Fibroblast of peridontal ligament (primary cell): ENCODE measurements around the gene KRTAP5-7.
"Not testable (repeated sequence)": the region's sequence is repeated elsewhere in the genome, so short reads cannot be mapped to it uniquely, and the experiment has no call there.

ENCODE experiments used
- DNase-seq: peaks from one replicate; pipeline ENCODE4 v3.0.0-alpha.2; 2010; ENCODE audit errors: extremely low read depth

Gene KRTAP5-7, protein sequence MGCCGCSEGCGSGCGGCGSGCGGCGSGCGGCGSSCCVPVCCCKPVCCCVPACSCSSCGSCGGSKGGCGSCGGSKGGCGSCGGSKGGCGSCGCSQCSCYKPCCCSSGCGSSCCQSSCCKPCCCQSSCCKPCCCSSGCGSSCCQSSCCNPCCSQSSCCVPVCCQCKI

DNA sequence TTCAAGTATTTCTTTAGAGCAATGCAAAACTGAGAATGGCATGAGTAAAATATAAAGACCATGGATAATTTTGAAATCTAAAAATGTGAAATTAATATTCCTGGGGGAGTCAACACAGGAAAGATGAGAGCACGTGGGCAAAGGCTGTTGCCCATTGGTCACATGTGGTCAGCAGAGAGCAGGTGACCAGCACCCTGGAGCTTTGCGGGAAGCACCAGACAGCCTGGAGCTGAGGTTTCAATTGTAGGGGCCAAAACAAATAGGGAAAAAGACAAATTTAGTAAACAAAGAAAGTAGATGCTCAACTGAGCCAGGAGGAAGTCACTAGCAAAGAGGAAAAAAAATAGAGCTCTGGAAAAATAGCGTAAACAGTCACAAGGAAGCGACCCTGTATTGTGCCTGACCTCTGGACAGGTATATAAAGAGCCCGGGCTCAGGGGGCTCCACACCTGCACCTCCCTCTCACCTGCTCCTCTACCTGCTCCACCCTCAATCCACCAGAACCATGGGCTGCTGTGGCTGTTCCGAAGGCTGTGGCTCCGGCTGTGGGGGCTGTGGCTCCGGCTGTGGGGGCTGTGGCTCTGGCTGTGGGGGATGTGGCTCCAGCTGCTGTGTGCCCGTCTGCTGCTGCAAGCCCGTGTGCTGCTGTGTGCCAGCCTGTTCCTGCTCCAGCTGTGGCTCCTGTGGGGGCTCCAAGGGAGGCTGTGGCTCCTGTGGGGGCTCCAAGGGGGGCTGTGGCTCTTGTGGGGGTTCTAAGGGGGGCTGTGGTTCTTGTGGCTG, at the start of gene KRTAP5-7:
TSS of gene KRTAP5-7 (plus strand) at position 472 of the 780 bp plus-strand sequence. CDS start at position 506, 34 bp downstream.
- not testable (repeated sequence) for DNase-seq

DNA sequence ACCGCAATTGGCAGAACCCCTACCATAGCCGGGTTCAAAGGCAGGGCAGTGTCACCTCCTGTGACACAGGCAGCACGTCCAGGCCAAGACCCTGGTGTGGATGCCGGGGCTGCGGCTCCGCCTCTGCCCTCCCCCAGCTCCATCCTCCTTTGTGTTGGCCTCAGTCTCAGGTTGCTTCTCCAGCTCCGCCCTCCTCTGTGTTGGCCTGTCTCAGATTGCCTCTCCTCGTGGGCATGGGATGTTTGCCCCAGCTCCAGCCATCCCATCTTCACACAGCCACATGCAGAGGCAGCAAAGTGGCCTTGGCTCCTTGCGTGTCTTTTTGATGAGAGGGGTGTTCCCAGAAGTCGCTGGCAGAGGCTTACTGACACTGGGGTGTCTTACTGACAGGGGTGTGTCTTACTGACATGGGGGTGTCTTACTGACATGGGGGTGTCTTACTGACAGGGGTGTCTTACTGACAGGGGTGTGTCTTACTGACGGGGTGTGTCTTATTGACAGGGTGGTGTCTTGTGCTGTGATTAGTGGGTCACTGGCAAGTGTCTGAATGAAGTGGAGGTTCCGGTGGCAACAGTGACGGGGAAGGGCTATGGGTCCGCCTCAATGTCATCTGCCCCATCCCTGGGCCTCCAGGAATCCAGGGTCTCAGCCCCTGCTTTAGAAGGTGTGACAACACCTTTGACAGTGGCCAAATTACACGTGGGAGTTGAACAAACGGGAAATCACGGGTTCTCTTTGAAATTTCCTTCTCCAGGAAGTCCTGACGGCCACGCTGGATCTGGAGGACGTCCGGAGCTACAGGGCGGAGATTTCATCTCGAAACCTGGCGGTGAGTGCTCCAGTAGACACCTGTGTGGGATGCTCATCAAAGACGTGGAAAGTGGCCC, 49.2 kb upstream of the KRTAP5-7 start:
- DNase-seq = no peak

DNA sequence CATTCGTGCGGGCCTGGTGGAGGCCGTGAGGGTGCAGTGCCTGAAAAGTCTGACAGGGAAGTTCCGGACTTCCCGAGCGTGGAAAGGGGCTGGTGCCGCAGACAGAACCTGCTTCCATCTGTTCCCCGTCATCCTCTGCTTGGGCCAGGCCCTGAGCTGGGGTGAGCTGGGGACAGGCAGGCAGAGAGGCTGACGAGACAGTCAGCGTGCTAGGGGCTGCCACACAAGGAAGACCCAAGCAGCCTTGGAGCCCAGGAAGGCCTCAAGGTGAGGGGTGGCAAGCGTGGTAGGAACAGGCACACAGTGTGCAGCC, 48.6 kb upstream of the KRTAP5-7 start:
- DNase-seq = no peak

DNA sequence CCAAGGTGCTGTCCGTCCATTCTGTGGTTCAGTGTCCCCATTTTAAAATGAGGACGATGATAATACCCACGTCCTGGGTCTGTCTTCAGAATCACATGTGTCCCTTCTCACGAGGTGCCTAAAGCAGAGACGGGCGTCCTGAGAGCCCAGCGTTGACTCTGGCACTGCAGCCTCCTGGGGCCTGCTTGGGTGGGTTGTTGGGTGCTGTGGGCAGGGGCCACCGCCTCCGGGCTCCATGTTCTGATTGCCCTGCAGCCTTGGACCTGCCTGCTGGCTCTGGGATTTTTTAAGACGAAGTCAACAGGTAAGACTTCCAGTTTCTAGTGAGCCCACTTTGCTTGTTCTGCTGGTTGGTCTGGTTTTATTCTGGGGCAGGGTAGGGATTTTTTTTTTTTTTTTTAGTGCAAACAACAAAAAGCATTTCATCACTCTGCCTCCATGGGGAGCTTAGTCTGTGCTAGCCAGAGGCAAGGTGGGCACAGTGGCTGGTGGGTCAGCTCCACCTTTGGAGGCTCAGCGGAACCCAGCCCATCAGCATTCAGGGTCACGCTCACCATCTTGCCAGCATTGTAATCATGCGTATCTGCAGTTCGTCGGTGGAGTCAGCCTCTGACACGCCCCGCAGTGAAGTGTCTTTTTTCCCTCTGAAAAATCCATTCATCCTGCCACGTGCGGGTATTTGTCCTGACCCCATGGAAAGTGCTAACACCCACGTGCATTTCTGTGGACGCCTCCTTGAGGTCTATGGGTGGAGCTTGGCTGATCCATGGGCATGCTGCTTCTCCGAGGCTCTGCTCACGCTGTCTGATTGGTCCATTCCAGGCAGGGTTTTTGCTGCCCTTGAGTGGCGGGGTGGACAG, 45.7 kb upstream of the KRTAP5-7 start:
- no peak for DNase-seq

DNA sequence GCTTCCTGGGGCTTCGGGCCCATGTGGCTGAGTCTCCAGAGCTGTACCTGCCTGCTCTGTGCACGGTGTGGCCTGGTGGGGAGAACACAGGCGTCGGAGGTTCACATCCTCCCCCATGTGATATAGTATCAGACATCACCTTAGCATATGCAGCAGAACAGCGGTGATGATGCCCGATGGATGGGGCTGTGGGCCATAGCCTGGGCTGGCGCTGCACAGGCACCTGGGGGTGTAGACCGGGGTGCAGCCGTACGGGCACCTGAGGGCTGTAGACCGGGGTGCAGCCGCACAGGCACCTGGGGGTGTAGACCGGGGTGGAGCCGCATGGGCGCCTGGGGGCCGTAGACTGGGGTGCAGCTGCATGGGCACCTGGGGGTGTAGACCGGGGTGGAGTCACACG, 44.9 kb upstream of the KRTAP5-7 start:
- no peak for DNase-seq

DNA sequence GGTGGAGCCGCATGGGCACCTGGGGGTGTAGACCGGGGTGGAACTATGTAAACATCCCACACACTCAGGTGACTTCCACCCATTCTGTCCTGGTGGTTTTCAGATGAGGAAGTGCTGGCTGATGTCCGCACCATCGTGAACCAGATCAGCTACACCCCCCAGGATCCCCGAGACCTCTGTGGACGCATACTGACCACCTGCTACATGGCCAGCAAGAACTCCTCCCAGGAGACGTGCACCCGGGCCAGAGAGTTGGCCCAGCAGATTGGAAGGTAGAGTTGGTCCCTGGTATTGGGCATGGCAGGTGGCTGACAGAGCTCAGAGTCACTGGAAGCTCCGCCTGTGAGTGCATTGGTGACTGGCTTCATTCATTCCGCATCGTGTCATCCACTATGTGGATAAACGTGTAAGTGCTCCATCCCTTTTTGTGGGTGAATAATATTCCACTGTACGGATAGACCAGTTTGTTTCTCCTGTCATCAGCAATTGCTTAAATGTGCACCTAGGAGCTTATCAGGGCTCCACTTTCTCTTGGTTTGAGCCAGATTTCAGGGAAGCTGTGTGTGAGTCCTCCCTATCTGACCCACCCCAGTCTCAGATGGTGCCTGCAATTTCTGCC, 44.2 kb upstream of the KRTAP5-7 start:
- DNase-seq = no peak

DNA sequence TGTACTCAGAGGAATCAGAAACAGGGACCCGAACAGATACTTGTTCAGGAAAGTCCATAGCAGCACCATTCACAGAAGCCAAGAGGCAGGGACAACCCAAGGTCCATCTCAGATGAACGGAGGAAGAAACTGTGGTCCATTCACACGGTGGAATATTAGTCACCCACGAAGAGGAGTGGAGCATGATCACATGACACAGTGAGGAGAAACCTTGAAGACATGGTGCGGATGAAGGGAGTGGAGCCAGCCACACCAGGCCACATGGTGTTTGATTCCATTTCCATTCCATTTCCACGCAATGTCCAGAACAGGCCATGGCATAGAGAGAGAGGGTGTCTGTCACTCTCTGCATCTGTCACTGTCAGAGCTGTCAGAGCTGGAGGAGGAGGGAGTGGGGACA, 43.4 kb upstream of the KRTAP5-7 start:
- no peak for DNase-seq

DNA sequence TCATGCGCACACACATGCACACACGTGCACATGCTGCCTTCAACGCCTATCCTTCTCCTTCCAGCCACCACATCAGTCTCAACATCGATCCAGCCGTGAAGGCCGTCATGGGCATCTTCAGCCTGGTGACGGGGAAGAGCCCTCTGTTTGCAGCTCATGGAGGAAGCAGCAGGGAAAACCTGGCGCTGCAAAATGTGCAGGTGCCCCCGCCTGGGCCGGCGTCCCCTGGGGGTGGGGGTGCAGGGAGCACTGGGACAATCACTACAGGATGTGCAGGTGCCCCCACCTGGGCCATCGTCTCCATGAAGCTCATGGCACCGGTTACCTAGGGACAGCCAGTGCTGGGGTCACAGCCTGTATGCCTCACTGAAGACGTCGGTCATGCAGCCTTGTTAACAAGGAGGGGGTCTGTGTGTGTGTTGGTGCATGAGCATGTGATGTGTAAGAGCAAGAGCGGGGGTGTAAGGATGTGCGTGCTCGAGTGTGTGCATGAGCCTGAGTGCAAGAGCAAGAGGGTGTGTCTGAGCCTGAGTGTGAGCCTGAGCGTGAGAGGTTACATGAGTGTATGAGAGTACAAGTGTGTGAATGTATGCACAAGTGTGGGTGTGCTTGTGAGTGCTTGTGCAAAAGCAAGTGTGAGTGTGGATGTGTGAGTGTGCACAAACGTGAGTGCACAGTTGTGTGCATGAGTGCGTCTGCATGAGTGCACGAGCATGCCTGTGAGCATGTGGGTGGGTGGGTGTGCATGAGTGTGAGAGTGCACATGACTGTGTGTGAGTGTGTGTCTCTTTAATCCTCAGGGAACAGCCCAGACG, 42.6 kb upstream of the KRTAP5-7 start:
- no peak for DNase-seq

DNA sequence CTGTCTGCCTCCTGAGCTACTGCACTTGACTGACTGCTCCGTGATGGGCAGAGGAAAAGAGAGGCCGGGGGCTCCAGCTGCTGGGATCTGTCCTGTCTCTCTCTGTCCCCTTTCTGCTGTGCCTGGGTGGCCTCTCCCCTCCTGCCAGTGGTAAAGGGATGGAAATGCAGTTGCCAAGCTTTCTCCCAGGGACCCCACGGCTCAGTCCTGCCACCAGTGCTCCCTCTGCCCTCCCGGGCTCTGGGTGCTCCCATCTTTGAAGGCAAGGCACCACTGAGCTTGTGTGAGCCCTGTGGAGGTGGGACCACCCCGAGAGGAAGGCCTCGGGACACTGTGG, 42.0 kb upstream of the KRTAP5-7 start:
- no peak for DNase-seq

DNA sequence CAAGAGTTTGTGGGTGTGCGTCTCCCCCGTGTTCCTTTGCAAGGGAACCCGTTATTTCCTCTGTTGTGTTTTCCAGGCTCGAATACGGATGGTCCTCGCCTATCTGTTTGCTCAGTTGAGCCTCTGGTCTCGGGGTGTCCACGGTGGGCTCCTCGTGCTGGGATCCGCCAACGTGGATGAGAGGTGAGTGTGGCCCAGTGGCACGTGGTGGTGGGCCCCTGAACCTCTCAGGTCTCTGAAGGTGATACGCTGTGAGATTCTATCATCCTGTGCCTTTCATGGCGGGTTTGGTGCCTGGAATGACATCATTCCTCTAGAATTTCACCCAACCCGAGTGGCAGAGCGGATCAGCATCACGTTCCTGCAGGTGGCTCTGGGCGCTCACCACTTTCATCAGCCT, 41.6 kb upstream of the KRTAP5-7 start:
- DNase-seq = no peak

DNA sequence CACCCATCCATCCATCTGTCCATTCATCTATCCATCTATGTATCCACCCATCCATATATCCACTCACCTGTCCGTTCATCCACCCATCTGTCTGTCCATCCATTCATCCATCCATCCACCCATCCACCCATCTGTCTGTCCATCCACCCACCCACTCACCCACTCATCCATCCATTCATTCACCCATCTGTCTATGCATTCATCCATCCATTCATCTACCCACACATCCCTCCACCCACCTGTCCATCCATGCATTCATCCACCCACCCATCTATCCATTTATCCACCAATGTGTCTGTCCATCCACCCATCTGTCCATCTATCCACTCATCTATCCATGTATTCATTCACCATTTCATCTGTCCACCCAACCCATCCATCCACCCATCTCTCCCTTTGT, 40.7 kb upstream of the KRTAP5-7 start:
- DNase-seq = no peak

DNA sequence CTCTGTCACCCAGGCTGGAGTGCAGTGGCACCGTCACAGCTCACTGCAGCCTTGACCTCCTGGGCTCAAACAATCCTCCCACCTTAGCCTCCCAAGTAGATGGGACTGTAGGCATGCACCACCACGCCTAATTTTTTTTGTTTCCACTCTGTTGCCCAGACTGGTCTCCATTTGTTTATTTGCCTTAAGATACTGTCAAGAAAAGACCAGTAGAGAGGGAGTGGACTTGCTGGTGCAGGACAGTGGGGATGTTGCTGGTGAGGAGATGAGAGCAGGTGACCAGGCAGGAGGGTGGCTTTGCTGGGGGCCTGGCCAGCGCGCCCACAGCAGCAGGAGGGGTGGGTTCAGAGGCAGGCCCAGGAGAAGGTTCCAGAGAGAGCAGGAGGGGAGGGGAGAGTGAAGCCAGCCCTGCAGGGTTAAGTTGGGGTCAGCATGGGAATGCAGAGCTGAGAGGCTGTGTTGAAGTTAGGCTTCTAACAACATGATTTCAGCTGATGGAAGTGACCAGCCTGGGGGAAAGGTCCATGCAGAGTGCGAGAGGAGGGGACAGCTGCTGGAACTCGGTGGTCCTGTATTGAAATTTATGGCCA, 38.3 kb upstream of the KRTAP5-7 start:
- DNase-seq = no peak

DNA sequence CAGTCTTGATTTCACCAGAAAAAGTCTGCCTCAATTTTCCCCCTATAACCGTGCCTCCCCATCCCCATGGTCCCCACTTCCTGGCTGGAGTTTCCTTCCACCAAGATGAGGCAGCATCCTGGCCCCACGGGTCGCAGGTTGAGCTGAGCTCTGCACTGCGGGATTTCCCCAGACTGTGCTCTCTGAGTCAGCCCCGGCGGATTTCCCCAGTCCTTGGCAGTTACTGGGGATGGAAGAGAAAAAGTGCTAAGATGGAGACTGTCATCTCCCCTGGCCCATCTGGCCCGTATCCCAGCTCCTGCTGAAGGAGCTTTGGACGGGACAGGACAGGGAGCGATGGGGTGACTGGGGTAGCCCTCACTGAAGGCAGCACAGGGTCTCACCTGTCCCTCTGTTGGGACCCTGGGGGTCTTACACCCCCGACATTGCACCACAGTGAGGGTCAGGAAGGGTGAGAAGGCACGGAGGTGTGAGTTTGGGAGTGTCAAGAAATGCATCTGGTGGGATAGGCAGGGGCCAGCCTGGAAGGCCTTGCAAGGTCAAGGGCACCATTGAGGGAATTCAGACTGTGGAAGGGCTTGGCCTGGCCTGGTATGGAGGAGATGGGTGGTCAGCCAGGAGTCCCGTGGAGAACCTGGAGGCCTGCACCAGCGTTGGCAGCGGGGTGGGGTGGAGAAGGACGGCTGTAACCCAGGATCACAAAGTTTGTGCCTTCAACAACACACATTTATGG, 37.6 kb upstream of the KRTAP5-7 start:
- DNase-seq = peak; percentile 1

DNA sequence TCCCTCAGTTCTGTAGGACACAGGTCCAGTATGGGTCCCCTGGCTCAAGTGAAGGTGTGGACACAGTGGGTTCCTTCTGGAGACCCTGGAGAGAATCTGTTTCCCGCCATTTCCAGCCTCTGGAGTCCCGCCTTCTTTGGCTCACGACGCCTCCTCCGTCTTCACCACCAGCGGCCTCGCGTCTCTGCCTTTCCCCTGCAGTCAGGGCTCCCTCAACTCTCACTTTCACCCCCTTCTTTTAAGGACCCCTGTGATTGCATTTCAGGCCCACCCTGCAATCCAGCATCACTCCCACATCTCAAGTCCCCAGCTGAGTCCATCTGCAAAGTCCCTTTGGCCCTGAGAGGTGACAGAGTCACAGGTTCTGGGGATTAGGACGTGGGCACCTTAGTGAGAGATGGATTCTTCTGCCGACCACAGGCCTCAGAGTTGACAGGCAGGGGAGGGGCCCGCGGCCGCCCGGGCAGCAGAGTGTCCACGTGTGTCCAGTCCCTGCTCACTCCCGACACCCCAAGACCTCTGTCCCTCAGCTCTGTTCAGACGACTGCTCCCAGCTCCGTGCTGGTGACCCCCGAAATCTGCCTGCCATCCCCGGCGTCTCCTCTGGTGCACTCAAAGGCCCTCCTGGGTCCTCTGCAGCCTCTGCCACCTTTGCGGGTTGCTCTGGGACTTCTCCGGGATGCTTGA, 36.9 kb upstream of the KRTAP5-7 start:
- no peak for DNase-seq

DNA sequence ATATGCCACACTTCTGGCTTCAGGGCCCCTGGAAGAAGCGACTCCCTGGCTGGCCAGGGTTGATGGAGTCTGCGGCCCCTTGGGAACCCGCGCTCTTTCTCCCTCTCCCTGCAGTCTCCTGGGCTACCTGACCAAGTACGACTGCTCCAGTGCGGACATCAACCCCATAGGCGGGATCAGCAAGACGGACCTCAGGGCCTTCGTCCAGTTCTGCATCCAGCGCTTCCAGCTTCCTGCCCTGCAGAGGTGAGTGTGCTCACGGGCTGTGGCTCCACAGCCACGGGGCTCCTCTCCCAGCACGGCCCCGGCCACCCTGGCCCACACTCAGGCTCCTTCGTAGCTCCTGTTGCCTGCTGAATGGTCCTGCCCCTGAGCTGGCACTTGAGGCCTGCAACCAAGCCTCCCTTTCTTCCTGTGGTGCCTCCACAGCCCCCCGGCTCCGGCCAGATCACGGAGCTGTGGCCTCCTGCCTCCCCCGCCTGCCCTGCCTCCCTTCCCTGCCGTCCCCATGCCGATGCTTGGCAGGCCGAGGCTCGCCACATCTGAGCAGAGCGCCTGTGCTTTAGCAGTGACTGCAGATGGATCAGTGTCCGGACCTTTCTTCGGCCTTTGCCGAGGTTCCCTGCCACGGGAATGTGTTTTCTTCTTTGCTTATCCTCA, 36.2 kb upstream of the KRTAP5-7 start:
- DNase-seq = no peak

DNA sequence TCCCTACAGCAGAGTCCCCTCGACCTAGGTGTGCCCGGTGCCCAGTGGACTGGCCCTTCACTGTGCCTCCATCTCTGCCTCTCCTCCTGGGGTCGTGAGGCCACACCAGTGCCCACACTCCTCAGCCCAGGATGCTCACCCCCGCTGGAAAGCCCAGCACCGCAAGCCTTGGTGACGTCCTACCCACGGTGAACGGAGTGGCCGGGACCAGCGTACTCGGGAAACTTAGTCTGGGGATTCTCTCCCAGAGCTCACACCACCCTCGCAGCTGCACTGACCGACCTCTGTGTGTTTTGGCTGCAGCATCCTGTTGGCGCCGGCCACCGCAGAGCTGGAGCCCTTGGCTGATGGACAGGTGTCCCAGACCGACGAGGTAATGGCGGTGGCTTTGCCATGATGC, 35.5 kb upstream of the KRTAP5-7 start:
- no peak for DNase-seq

DNA sequence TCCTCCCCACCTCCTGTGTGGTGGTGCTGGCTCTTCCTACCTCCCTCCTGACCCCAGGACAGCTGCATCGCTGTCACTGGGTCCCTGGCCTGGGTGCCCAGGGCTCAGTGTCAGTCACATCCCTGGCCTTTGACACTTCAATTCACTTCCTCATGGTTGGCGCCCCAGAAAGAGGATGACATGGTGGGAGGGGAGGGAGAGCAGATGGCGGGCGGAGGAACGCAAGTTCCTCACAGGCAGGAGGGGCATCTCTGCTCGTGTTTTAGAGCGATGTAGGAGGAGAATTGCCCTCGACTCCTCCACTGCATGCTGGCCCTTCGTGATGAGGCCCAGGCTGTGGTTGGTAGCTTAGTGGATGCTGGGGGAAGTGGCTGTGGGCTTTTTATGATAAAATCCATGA, 35.1 kb upstream of the KRTAP5-7 start:
- DNase-seq = no peak
